Hematopoietic multipotent progenitor cell treated with erythropoietin and hydrocortisone succinate and interleukin-3 and kit ligand, for 17 days (in vitro differentiated cells): Measurements from ENCODE around the gene GLS2.

ENCODE experiments used
- DNase-seq: peaks from one replicate; pipeline ENCODE4 v3.0.0-alpha.2; 2015; ENCODE audit warnings: low spot score

The GLS2 gene

GRCh38 chr12:56437430-56438176 is 50.4 kb downstream of the GLS2 start:
- DNase-seq: peak; percentile 5

GRCh38 chr12:56434828-56435227 is 53.1 kb downstream of the GLS2 start:
- no peak for DNase-seq

GRCh38 chr12:56431850-56432249 is 56.1 kb downstream of the GLS2 start:
- no peak for DNase-seq

- DNase-seq: no peak
These were observed 56.7 kb downstream of the GLS2 start for GRCh38 chr12:56431288-56431687.

- no peak for DNase-seq
These were observed 62.0 kb downstream of the GLS2 start for GRCh38 chr12:56425940-56426438.

GRCh38 chr12:56425193-56425592 is 62.8 kb downstream of the GLS2 start:
- no peak for DNase-seq
